GM12872 (cell line): ENCODE measurements around the gene EMX1.

Source experiments
- CTCF ChIP-seq: IDR thresholded peaks from 3 replicates; pipeline ENCODE4 v1.5.1; 2011; ENCODE audit warnings: low read depth, mild to moderate bottlenecking, low read length, moderate library complexity; ENCODE audit not compliant: insufficient read depth

EMX1 gene

DNA sequence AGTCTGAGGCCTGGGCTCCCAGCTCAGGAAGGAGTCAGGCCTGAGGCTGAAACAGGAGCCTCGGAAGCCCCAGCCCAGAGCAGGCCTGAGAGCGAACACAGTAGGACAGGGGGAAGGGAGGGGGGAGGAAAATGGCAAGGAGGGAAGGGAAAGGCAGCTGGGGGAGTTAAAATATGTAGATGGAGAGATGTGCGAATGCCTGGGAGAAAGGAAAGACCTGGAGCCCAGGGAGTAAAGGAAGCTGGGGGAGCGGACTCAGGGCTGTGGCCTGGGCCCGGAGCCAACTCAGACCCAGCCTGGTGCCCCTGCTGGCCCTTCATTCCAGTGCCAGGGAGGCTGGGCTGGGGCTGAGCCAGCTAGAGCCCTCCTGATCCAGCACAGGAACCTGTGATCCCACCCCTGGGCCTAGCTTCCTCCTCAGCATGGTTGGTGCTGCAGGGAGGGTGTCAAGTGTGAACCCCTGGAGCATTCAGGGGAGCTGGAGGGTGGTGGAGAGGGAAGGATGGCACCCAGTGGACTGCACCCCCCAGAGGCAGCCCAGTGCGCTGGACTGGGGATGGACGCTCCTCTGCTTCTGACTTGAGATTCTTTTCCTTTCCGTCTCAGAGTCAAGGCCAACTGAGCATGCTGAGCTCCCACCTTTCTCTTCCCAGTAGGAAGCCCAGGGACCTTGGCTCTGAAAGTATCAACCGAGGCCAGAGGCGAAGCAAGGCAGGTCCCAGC lies 46.3 kb downstream of the EMX1 start:
- no peak for TF ChIP-seq CTCF

DNA sequence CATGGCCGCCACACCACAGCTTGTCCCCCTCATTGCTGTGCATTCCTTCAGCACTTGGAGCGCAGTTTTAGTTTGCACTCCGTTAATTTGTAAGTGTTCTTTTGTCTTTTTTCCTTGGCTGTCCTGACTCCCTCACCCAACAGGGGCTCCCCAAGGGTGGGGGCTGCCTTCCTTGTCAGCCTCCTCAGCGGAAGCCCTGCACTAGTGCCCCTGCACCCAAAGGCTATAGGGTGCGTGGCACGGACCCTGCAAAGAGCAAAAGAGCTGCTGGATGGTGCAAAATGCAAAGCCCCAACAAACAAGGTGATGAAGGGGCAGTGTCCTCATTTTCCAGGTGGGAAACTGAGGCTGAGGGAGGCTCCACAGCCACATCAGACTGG lies 46.8 kb downstream of the EMX1 start:
- TF ChIP-seq CTCF, result no peak

DNA sequence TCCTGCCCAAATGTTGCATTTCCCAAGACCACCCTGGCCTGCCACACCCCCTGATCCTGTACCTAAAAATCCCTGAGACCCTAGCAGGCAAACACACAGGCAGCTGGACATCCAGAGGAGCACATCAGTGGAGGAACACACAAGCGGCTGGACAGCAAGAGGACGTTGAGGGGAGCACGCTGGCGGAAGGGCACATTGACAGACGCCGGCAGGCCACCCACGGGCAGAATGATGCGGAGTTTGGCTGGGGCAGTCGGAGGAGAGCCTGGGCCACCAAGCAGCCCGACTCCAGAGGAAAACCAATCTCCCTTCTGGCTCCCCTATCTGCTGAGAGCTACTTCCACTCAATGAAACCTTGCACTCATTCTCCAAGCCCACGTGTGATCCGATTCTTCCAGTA lies 47.7 kb downstream of the EMX1 start:
- no peak for TF ChIP-seq CTCF

DNA sequence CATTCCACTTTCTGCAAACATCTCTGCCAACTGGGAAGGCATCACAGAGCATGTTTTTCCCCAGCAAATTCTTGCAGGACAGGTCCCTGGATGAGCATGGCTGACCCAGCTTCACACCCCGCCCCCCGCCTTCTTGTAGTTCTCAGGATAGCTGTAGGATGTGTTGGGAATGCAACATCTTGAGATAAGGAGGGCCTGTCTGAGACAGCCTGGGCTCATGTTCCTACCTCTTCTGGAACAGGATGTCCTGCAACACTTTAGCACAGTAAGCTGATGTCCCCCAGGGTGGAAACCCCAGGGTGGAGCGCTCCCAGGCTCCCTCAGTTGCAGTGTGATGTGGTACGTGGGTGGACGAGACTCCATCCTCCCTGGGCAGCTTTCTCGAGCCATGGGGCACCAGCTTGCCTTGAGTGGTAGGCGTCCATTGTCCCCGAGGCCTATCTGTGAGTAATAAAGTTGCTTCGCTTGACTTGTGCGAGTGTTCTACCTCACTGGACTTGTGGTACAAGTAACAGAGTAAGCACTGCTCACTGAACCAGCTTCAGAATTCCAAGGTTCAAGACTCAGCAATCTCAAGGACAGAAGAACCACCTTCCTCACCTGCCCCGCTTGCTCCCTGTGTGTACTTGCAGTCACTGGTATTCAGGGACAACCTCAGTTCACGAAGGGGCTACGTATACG lies 48.6 kb downstream of the EMX1 start:
- TF ChIP-seq CTCF, result no peak

GRCh38 chr2:72968286-72968685 lies 51.0 kb downstream of the EMX1 start:
- no peak for TF ChIP-seq CTCF

DNA sequence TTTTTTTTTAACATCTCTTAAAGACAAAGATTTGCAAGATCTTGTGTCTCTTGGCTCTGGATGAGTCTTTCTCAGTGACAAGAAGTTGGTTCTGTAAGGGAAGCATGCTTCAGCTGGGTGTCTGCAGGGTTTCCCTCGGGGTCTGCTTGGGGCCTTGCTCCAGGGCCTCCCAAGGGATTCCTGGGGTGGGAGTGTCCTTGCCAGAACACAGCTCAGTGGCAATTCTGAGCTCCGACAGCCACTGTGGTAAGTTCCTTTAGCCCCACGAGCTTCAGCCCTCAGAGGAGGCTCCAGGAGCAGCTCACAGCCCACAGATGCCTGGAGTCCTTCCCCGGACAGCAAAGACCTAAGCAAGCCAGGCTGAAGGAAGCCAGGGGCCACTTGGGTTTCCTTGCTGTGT lies 52.4 kb downstream of the EMX1 start:
- TF ChIP-seq CTCF, result no peak

DNA sequence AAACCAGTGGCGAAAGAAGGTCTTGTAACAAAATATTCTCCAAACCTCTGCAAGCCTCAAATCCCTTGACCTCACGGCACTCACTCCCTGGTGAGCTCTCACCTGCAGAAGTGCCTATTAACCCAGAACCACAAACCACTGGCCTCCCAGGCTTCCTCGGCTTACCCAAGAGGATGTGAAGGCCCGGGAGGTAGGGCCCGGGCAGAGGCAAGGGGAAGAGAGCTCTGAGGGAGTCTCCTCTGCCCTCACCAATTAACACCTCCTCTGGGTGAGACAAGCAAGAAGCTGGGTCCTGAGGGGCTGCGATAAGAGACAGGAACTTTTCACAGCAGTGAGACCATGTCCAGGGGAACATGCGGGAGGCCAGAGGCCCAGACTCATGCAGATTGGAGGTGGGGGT lies 53.7 kb downstream of the EMX1 start:
- no peak for TF ChIP-seq CTCF
